ENCODE measurements around the gene TRIP10.
"Not testable (repeated sequence)": the region's sequence is repeated elsewhere in the genome, so short reads cannot be mapped to it uniquely, and the experiment has no call there.

DNA sequence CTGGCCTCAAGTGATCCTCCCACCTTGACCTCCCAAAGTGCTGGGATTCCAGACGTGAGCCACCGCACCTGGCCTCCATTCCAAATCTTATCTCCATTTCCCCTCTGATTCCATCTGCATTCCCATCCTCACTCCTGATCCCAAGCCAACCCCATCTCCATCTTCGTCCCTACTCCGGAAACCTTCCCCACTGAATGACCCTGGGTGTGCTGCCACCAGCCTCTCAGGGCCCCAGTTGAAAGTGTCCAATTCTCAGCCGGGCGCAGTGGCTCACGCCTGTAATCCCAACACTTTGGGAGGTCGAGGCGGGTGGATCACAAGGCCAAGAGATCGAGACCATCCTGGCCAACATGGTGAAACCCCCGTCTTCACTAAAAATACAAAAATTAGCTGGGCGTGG lies 30.6 kb upstream of the TRIP10 start:
- TF ChIP-seq, protein P1, sequence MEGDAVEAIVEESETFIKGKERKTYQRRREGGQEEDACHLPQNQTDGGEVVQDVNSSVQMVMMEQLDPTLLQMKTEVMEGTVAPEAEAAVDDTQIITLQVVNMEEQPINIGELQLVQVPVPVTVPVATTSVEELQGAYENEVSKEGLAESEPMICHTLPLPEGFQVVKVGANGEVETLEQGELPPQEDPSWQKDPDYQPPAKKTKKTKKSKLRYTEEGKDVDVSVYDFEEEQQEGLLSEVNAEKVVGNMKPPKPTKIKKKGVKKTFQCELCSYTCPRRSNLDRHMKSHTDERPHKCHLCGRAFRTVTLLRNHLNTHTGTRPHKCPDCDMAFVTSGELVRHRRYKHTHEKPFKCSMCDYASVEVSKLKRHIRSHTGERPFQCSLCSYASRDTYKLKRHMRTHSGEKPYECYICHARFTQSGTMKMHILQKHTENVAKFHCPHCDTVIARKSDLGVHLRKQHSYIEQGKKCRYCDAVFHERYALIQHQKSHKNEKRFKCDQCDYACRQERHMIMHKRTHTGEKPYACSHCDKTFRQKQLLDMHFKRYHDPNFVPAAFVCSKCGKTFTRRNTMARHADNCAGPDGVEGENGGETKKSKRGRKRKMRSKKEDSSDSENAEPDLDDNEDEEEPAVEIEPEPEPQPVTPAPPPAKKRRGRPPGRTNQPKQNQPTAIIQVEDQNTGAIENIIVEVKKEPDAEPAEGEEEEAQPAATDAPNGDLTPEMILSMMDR (optimal IDR thresholded peaks at IDR 0.05 in 1 of 3, IDR thresholded peaks at IDR 0.05 in 1 of 3, conservative IDR thresholded peaks at IDR 0.05 in 1 of 3; ENCODE audit: extremely low read depth in 1 of 3, insufficient read depth in 2 of 3, low read length in 3 of 3) = not testable (repeated sequence)
- not testable (repeated sequence) for TF ChIP-seq EZH2 (IDR thresholded peaks at IDR 0.05; ENCODE audit: low read length)
